Measurements from ENCODE around the gene ACY1. TPM values are rescaled to one million over a fixed set of nuclear protein-coding genes. Genes with fewer than 3 reads are reported as not detected.
A peak's percentile ranks its signal among the peaks of the same experiment; 100 is the strongest.

Gene ACY1
- total RNA-seq, 2 experiments from 2014 or later = 3.3 to 4.0 TPM

GRCh38 chr3:51975852-51976549, 7.3 kb upstream of the ACY1 start:
- Histone ChIP-seq H3K4me1 (ENCODE audit: insufficient read depth, low read length, poor library complexity, severe bottlenecking) (peaks cover 30% of the 10 kb centered on the region), H3K79me2 (ENCODE audit: insufficient read depth, low read depth, low read length) (no peaks in the 10 kb centered on the region), H3K27ac (ENCODE audit: low read depth, low read length, poor library complexity, severe bottlenecking) (no peak overlapping the region), H3K4me2 (ENCODE audit: low read length) (peak overlapping the region; percentile 95), H3K36me3 (ENCODE audit: insufficient read depth, low read length) (no peaks in the 10 kb centered on the region), H4K20me1 (ENCODE audit: insufficient read depth, low read length) (no peaks in the 10 kb centered on the region), H3K4me3 (ENCODE audit: low read depth, low read length, poor library complexity, severe bottlenecking) (peak overlapping the region; percentile 76), H3K9me2 (ENCODE audit: insufficient read depth, low read length) (no peaks in the 10 kb centered on the region), H3K9me3 (ENCODE audit: low read length) (no peaks in the 10 kb centered on the region), H2AFZ (ENCODE audit: low read length) (peak overlapping the region; percentile 95; the same call in 1 of the 2 replicates)
- TF ChIP-seq EZH2phosphoT487 (IDR thresholded peaks at IDR 0.05; ENCODE audit: borderline replicate concordance, low read depth, low read length) (no peak), CTCF (conservative IDR thresholded peaks at IDR 0.05; ENCODE audit: low read length) (0 out of 2 replicates have a peak, but pooled peaks have one; percentile 41)
- intact Hi-C loops (cut with micrococcal nuclease; ENCODE audit: unreplicated experiment) = loop anchor here (2.0 kb wide), 1 partner anchor 19 kb away; the partner anchor contains the start of gene RPL29
- BruUV-seq (replicated peaks) = no TSS peak
- DNase-seq (ENCODE audit: low spot score) = peak; percentile 44
- CTCF ChIA-PET (ENCODE audit: unreplicated experiment) = no interaction called here
- POLR2A ChIA-PET = interaction anchor here (0.7 kb wide), 1 partner anchor 34 kb away, joined by 3 read pairs; the partner anchor contains the start of genes PARP3 and RRP9

- peaks cover 31% of the 10 kb centered on the region for H3K4me1 ChIP-seq (ENCODE audit: insufficient read depth, low read length, poor library complexity, severe bottlenecking)
- peak overlapping the region; percentile 2; the same call in 1 of the 2 replicates for H3K4me2 ChIP-seq (ENCODE audit: low read length)
- H3K36me3 ChIP-seq (ENCODE audit: insufficient read depth, low read length) = no peaks in the 10 kb centered on the region
- H3K79me2 ChIP-seq (ENCODE audit: insufficient read depth, low read depth, low read length) = no peaks in the 10 kb centered on the region
- H3K9me2 ChIP-seq (ENCODE audit: insufficient read depth, low read length) = no peaks in the 10 kb centered on the region
- H3K4me3 ChIP-seq (ENCODE audit: low read depth, low read length, poor library complexity, severe bottlenecking) = no peak overlapping the region
- peak; percentile 30 for DNase-seq (ENCODE audit: low spot score)
- intact Hi-C loops (cut with micrococcal nuclease; ENCODE audit: unreplicated experiment) = no loop called here
- no peak overlapping the region for H3K27ac ChIP-seq (ENCODE audit: low read depth, low read length, poor library complexity, severe bottlenecking)
- ChIA-PET CTCF (ENCODE audit: unreplicated experiment) (no interaction called here), POLR2A (no interaction called here)
- H4K20me1 ChIP-seq (ENCODE audit: insufficient read depth, low read length) = no peaks in the 10 kb centered on the region
- no peak overlapping the region for H2AFZ ChIP-seq (ENCODE audit: low read length)
- BruUV-seq (replicated peaks) = no TSS peak
- TF ChIP-seq CTCF (conservative IDR thresholded peaks at IDR 0.05; ENCODE audit: low read length) (no peak), EZH2phosphoT487 (IDR thresholded peaks at IDR 0.05; ENCODE audit: borderline replicate concordance, low read depth, low read length) (no peak)
- no peaks in the 10 kb centered on the region for H3K9me3 ChIP-seq (ENCODE audit: low read length)
Measured at GRCh38 chr3:51977446-51978142, 5.7 kb upstream of the ACY1 start.

- Histone ChIP-seq H3K4me1 (ENCODE audit: insufficient read depth, low read length, poor library complexity, severe bottlenecking) (peaks cover 37% of the 10 kb centered on the region), H2AFZ (ENCODE audit: low read length) (no peak overlapping the region), H3K27ac (ENCODE audit: low read depth, low read length, poor library complexity, severe bottlenecking) (no peak overlapping the region), H3K4me3 (ENCODE audit: low read depth, low read length, poor library complexity, severe bottlenecking) (no peak overlapping the region), H3K36me3 (ENCODE audit: insufficient read depth, low read length) (no peaks in the 10 kb centered on the region), H3K79me2 (ENCODE audit: insufficient read depth, low read depth, low read length) (no peaks in the 10 kb centered on the region), H3K9me3 (ENCODE audit: low read length) (no peaks in the 10 kb centered on the region), H3K4me2 (ENCODE audit: low read length) (no peak overlapping the region), H4K20me1 (ENCODE audit: insufficient read depth, low read length) (no peaks in the 10 kb centered on the region), H3K9me2 (ENCODE audit: insufficient read depth, low read length) (no peaks in the 10 kb centered on the region)
- ChIA-PET POLR2A (interaction anchor here (1.0 kb wide), 1 partner anchor 15 kb away, joined by 3 read pairs; no protein-coding TSS in a partner anchor), CTCF (ENCODE audit: unreplicated experiment) (no interaction called here)
- intact Hi-C loops (cut with micrococcal nuclease; ENCODE audit: unreplicated experiment) = no loop called here
- TF ChIP-seq CTCF (conservative IDR thresholded peaks at IDR 0.05; ENCODE audit: low read length) (no peak), EZH2phosphoT487 (IDR thresholded peaks at IDR 0.05; ENCODE audit: borderline replicate concordance, low read depth, low read length) (no peak)
- BruUV-seq (replicated peaks) = no TSS peak
- no peak for DNase-seq (ENCODE audit: low spot score)
Measured at GRCh38 chr3:51978143-51978502, 5.2 kb upstream of the ACY1 start.

Measured in OCI-LY7 (cell line).